ENCODE results near the gene TP53INP2. TPM values are rescaled to one million over a fixed set of nuclear protein-coding genes. Genes with fewer than 3 reads are reported as not detected.
"Not testable (repeated sequence)": the region's sequence is repeated elsewhere in the genome, so short reads cannot be mapped to it uniquely, and the experiment has no call there.

The TP53INP2 gene
- total RNA-seq, 1 experiment from 2014 or later, result 4.9 TPM

DNA sequence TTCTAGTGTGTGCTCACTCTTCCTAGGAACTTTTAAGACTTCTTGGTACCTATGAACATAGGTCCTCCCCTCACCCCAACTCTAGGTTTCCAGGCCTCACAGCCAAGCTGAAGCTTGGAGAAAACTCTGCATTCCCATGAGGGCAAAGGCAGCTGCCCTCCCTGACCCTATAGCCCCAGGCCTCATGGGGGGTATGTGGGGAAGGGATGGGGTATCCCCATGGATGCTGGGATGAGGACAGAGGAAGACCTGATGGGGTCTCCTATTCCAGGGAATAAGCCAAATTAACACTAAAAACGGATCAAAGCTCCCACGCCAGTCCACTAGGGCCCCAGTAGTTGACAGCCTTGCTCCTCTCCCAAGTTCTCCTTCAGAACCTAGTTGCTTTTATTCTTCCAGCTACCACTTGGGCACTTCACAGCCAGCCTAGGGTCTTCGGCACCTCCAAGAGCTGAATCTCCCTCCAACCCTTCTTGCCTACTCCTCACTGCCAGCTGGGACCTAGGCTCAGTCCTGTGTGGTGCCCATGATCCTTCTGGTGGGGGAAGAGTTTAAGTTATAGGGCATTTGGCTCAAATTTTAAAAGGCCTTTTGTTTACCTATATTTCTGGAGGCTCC lies 7.8 kb downstream of the TP53INP2 start:
- Histone ChIP-seq H3K4me2 (no peak overlapping the region), H3K79me2 (ENCODE audit: low read depth) (no peaks in the 10 kb centered on the region), H3K27ac (no peak overlapping the region), H3K4me1 (replicated peaks; ENCODE audit: insufficient read depth) (peaks cover 28% of the 10 kb centered on the region), H3K27me3 (ENCODE audit: insufficient read depth, low read depth) (no peaks in the 10 kb centered on the region), H3F3A (ENCODE audit: insufficient read depth, low read depth) (peaks cover 47% of the 10 kb centered on the region), H3K4me3 (no peak overlapping the region), H4K20me1 (ENCODE audit: insufficient read depth) (peaks cover 8% of the 10 kb centered on the region), H3K9me3 (ENCODE audit: insufficient read depth, low read depth) (no peaks in the 10 kb centered on the region), H3K36me3 (ENCODE audit: low read depth) (peaks cover 11% of the 10 kb centered on the region), H2AFZ (no peak overlapping the region), H3K9me2 (ENCODE audit: insufficient read depth) (no peaks in the 10 kb centered on the region)
- POLR2A ChIA-PET (ENCODE audit: unreplicated experiment), result interaction anchor here (0.6 kb wide), 1 partner anchor 418 kb away, joined by 11 read pairs; no protein-coding TSS in a partner anchor
- CTCF ChIA-PET, result interaction anchor here (0.5 kb wide), 1 partner anchor 361 kb away, joined by 3 read pairs; no protein-coding TSS in a partner anchor
- no peak for TF ChIP-seq EZH2 (IDR thresholded peaks at IDR 0.05; ENCODE audit: low read depth)
- TF ChIP-seq, protein P1, sequence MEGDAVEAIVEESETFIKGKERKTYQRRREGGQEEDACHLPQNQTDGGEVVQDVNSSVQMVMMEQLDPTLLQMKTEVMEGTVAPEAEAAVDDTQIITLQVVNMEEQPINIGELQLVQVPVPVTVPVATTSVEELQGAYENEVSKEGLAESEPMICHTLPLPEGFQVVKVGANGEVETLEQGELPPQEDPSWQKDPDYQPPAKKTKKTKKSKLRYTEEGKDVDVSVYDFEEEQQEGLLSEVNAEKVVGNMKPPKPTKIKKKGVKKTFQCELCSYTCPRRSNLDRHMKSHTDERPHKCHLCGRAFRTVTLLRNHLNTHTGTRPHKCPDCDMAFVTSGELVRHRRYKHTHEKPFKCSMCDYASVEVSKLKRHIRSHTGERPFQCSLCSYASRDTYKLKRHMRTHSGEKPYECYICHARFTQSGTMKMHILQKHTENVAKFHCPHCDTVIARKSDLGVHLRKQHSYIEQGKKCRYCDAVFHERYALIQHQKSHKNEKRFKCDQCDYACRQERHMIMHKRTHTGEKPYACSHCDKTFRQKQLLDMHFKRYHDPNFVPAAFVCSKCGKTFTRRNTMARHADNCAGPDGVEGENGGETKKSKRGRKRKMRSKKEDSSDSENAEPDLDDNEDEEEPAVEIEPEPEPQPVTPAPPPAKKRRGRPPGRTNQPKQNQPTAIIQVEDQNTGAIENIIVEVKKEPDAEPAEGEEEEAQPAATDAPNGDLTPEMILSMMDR (conservative IDR thresholded peaks at IDR 0.05), result no peak
- no peak for DNase-seq
- intact Hi-C loops (cut with micrococcal nuclease; ENCODE audit: unreplicated experiment), result no loop called here
- TSS peak; percentile 28 for BruUV-seq (replicated peaks)

GRCh38 chr20:34712525-34713192 lies 8.5 kb downstream of the TP53INP2 start:
- Histone ChIP-seq H2AFZ (no peak overlapping the region), H3K27me3 (ENCODE audit: insufficient read depth, low read depth) (no peaks in the 10 kb centered on the region), H3K27ac (no peak overlapping the region), H3K9me2 (ENCODE audit: insufficient read depth) (no peaks in the 10 kb centered on the region), H3K79me2 (ENCODE audit: low read depth) (no peaks in the 10 kb centered on the region), H3K4me2 (no peak overlapping the region), H3K4me1 (replicated peaks; ENCODE audit: insufficient read depth) (peaks cover 28% of the 10 kb centered on the region), H3K36me3 (ENCODE audit: low read depth) (peaks cover 11% of the 10 kb centered on the region), H3K4me3 (no peak overlapping the region), H3K9me3 (ENCODE audit: insufficient read depth, low read depth) (no peaks in the 10 kb centered on the region), H4K20me1 (ENCODE audit: insufficient read depth) (peaks cover 8% of the 10 kb centered on the region), H3F3A (ENCODE audit: insufficient read depth, low read depth) (peaks cover 43% of the 10 kb centered on the region)
- POLR2A ChIA-PET (ENCODE audit: unreplicated experiment), result no interaction called here
- BruUV-seq (replicated peaks), result no TSS peak
- CTCF ChIA-PET, result interaction anchor here (0.5 to 0.6 kb wide), 3 partner anchors 57 to 362 kb away, joined by 3 to 5 read pairs (median 3); no protein-coding TSS in a partner anchor
- no peak for DNase-seq
- intact Hi-C loops (cut with micrococcal nuclease; ENCODE audit: unreplicated experiment), result no loop called here
- no peak for TF ChIP-seq EZH2 (IDR thresholded peaks at IDR 0.05; ENCODE audit: low read depth)
- TF ChIP-seq, protein P1 (conservative IDR thresholded peaks at IDR 0.05), result no peak

DNA sequence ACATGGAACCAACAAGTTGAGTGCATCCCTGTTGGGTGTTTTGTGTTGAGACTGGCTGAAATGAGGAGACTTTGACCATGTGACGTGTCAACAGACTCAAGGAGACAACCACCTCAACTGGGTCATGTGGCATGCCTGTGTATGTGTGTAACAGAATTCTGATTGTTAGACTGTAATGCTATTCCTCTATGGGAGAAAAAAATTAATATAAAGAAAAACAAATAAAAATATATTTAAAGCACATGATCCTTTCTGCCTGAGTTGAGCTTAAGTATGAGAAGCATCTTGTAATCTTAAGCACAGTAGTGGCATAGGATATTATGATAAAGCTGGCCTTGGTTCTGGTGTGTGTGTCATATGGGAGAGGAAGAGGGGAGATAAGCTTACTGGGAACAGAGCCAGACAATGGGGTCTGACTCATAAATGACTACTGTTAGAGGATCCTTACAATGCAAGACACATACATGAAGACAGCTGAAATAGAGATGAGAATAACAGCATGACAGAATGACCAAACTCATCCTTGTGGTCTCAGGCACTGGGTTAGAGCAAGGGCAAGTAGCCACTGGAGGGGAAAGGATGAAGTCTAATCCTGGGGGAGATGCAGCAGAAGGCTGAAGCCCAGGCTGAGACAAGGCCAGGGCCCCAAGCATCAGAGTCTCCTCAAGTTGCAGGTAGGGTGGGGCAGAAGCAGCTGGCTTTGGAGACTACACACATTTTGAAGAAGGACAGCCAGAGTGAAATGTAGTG lies 9.2 kb downstream of the TP53INP2 start:
- peak; percentile 66 to 88 for DNase-seq
- Histone ChIP-seq H3K4me3 (no peak overlapping the region), H3K9me2 (ENCODE audit: insufficient read depth) (no peaks in the 10 kb centered on the region), H3F3A (ENCODE audit: insufficient read depth, low read depth) (peaks cover 37% of the 10 kb centered on the region), H3K4me1 (replicated peaks; ENCODE audit: insufficient read depth) (peaks cover 27% of the 10 kb centered on the region), H3K4me2 (no peak overlapping the region), H3K27ac (no peak overlapping the region), H3K36me3 (ENCODE audit: low read depth) (peaks cover 11% of the 10 kb centered on the region), H3K9me3 (ENCODE audit: insufficient read depth, low read depth) (no peaks in the 10 kb centered on the region), H4K20me1 (ENCODE audit: insufficient read depth) (peaks cover 8% of the 10 kb centered on the region), H2AFZ (no peak overlapping the region), H3K79me2 (ENCODE audit: low read depth) (no peaks in the 10 kb centered on the region), H3K27me3 (ENCODE audit: insufficient read depth, low read depth) (no peaks in the 10 kb centered on the region)
- BruUV-seq (replicated peaks), result no TSS peak
- ChIA-PET CTCF (interaction anchor here (0.5 to 0.6 kb wide), 4 partner anchors 37 to 169 kb away, joined by 3 to 5 read pairs (median 3); no protein-coding TSS in a partner anchor), POLR2A (ENCODE audit: unreplicated experiment) (interaction anchor here (0.6 to 0.7 kb wide), 3 partner anchors 12 to 399 kb away, joined by 3 to 5 read pairs (median 4); no protein-coding TSS in a partner anchor)
- intact Hi-C loops (cut with micrococcal nuclease; ENCODE audit: unreplicated experiment), result no loop called here
- TF ChIP-seq, protein P1 (conservative IDR thresholded peaks at IDR 0.05), result no peak
- no peak for TF ChIP-seq EZH2 (IDR thresholded peaks at IDR 0.05; ENCODE audit: low read depth)

GRCh38 chr20:34713944-34714515 lies 9.9 kb downstream of the TP53INP2 start:
- Histone ChIP-seq H3K4me1 (replicated peaks; ENCODE audit: insufficient read depth) (peaks cover 22% of the 10 kb centered on the region), H3K36me3 (ENCODE audit: low read depth) (peaks cover 11% of the 10 kb centered on the region), H3F3A (ENCODE audit: insufficient read depth, low read depth) (peaks cover 36% of the 10 kb centered on the region)
- H3K9me3 ChIP-seq (ENCODE audit: insufficient read depth, low read depth); H3K27ac ChIP-seq; BruUV-seq (replicated peaks); H3K4me3 ChIP-seq; intact Hi-C loops (cut with micrococcal nuclease; ENCODE audit: unreplicated experiment); H2AFZ ChIP-seq; H3K9me2 ChIP-seq (ENCODE audit: insufficient read depth); DNase-seq; H3K79me2 ChIP-seq (ENCODE audit: low read depth); H4K20me1 ChIP-seq (ENCODE audit: insufficient read depth); H3K4me2 ChIP-seq; H3K27me3 ChIP-seq (ENCODE audit: insufficient read depth, low read depth): not testable (repeated sequence)
- CTCF ChIA-PET, result interaction anchor here (0.6 kb wide), 2 partner anchors 38 to 56 kb away, joined by 3 read pairs; no protein-coding TSS in a partner anchor
- POLR2A ChIA-PET (ENCODE audit: unreplicated experiment), result interaction anchor here (0.6 to 0.7 kb wide), 3 partner anchors 12 to 400 kb away, joined by 3 to 5 read pairs (median 4); no protein-coding TSS in a partner anchor

Data from PC-9 (cell line).